GM21515 (cell line): ENCODE measurements around the gene ZNF112.

Experiments used
- ATAC-seq: cut with Tn5 transposase; IDR thresholded peaks from one replicate; pipeline ENCODE4 v1.9.1; 2021; ENCODE audit not compliant: unreplicated experiment

The ZNF112 gene

GRCh38 chr19:44284968-44285367 is 71.5 kb downstream of the ZNF112 start:
- no peak for ATAC-seq

GRCh38 chr19:44282846-44283245 is 73.6 kb downstream of the ZNF112 start:
- ATAC-seq, result no peak

GRCh38 chr19:44280916-44281315 is 75.6 kb downstream of the ZNF112 start:
- no peak for ATAC-seq

- ATAC-seq, result no peak
These were observed 78.2 kb downstream of the ZNF112 start for GRCh38 chr19:44278181-44278690.

- ATAC-seq, result no peak
These were observed 79.1 kb downstream of the ZNF112 start for GRCh38 chr19:44277331-44277730.
